GM21367 (cell line): Measurements from ENCODE around the gene CAMSAP3.

Experiments used
- ATAC-seq: cut with Tn5 transposase; IDR thresholded peaks from one replicate; pipeline ENCODE4 v1.9.1; 2021; ENCODE audit not compliant: unreplicated experiment

CAMSAP3 gene

GRCh38 chr19:7644550-7644877 is 48.9 kb downstream of the CAMSAP3 start:
- no peak for ATAC-seq

- ATAC-seq: no peak
These were observed 49.5 kb downstream of the CAMSAP3 start for GRCh38 chr19:7645163-7645562.

GRCh38 chr19:7645656-7646425 is 50.2 kb downstream of the CAMSAP3 start:
- no peak for ATAC-seq

GRCh38 chr19:7646426-7646700 is 50.7 kb downstream of the CAMSAP3 start:
- ATAC-seq: no peak

GRCh38 chr19:7647156-7647555 is 51.5 kb downstream of the CAMSAP3 start:
- no peak for ATAC-seq

- no peak for ATAC-seq
These were observed 52.8 kb downstream of the CAMSAP3 start for GRCh38 chr19:7648265-7649014.

- no peak for ATAC-seq
These were observed 54.5 kb downstream of the CAMSAP3 start for GRCh38 chr19:7650148-7650547.

- ATAC-seq: no peak
These were observed 56.5 kb downstream of the CAMSAP3 start for GRCh38 chr19:7652061-7652641.

GRCh38 chr19:7654401-7654800 is 58.7 kb downstream of the CAMSAP3 start:
- ATAC-seq: no peak

GRCh38 chr19:7655581-7655980 is 59.9 kb downstream of the CAMSAP3 start:
- no peak for ATAC-seq

- ATAC-seq: no peak
These were observed 61.6 kb downstream of the CAMSAP3 start for GRCh38 chr19:7657131-7657751.

- ATAC-seq: no peak
These were observed 62.6 kb downstream of the CAMSAP3 start for GRCh38 chr19:7658219-7658686.

GRCh38 chr19:7661744-7662538 is 66.3 kb downstream of the CAMSAP3 start:
- ATAC-seq: no peak

GRCh38 chr19:7662657-7663056 is 67.0 kb downstream of the CAMSAP3 start:
- no peak for ATAC-seq

GRCh38 chr19:7663706-7664105 is 68.0 kb downstream of the CAMSAP3 start:
- ATAC-seq: no peak

- ATAC-seq: no peak
These were observed 69.4 kb downstream of the CAMSAP3 start for GRCh38 chr19:7665076-7665475.
